PC-9 (cell line): Measurements from ENCODE around the gene BLOC1S6. TPM values are rescaled to one million over a fixed set of nuclear protein-coding genes. Genes with fewer than 3 reads are reported as not detected.

Source experiments
- BruUV-seq: library from RNA; stranded (reverse); fragments of 400-500 nt; replicated peaks from 2 replicates; lab custom pipeline; 2021; lab: Mats Ljungman, UMichigan
- CTCF ChIA-PET: fragments of 300-600 bp; sonication (Branson Sonifier 250); formaldehyde crosslinking; loops from one replicate; lab custom pipeline; 2022; ENCODE audit warnings: antibody characterized with exemption; lab: Charles Lee
- POLR2A ChIA-PET: fragments of 300-600 bp; sonication (Branson Sonifier 250); formaldehyde crosslinking; loops from one replicate; lab custom pipeline; 2022; ENCODE audit warnings: antibody characterized with exemption; ENCODE audit not compliant: unreplicated experiment; lab: Charles Lee
- DNase-seq, 2 experiments: peaks; one replicate each; pipeline versions ENCODE4 v3.0.0 to v3.0.0-alpha.2; 2015 to 2022; ENCODE audit warnings: mixed read lengths in 1 of 2
- H2AFZ ChIP-seq: fragments of 200-600 bp; sonication (generic); 2 replicates; pipeline ENCODE4 v1.8.1; 2017; ENCODE audit warnings: antibody characterized with exemption
- H3F3A ChIP-seq: fragments of 200-600 bp; sonication (generic); 2 replicates; pipeline ENCODE4 v1.8.1; 2017; ENCODE audit warnings: antibody characterized with exemption, mild to moderate bottlenecking, low read depth; ENCODE audit not compliant: insufficient read depth
- H3K27ac ChIP-seq: fragments of 200-600 bp; sonication (generic); 2 replicates; pipeline ENCODE4 v1.6.1; 2016; ENCODE audit warnings: mixed run types
- H3K27me3 ChIP-seq: fragments of 200-600 bp; sonication (generic); 2 replicates; pipeline ENCODE4 v1.6.1; 2016; ENCODE audit warnings: low read depth, mixed run types; ENCODE audit not compliant: insufficient read depth
- H3K36me3 ChIP-seq: fragments of 200-600 bp; sonication (generic); 2 replicates; pipeline ENCODE4 v1.6.1; 2016; ENCODE audit warnings: low read depth, mixed run types
- H3K4me1 ChIP-seq: fragments of 200-600 bp; sonication (generic); replicated peaks from 2 replicates; pipeline ENCODE4 v1.6.1; 2016; ENCODE audit warnings: mixed run types; ENCODE audit not compliant: insufficient read depth
- H3K4me2 ChIP-seq: fragments of 200-600 bp; sonication (generic); 2 replicates; pipeline ENCODE4 v1.6.1; 2017; ENCODE audit warnings: mixed run types
- H3K4me3 ChIP-seq: fragments of 200-600 bp; sonication (generic); 2 replicates; pipeline ENCODE4 v1.6.1; 2016; ENCODE audit warnings: mixed run types
- H3K79me2 ChIP-seq: fragments of 200-600 bp; sonication (generic); 2 replicates; pipeline ENCODE4 v1.6.1; 2017; ENCODE audit warnings: low read depth, mixed run types
- H3K9me2 ChIP-seq: fragments of 200-600 bp; sonication (generic); 2 replicates; pipeline ENCODE4 v1.8.1; 2017; ENCODE audit warnings: mild to moderate bottlenecking; ENCODE audit not compliant: insufficient read depth
- H3K9me3 ChIP-seq: fragments of 200-600 bp; sonication (generic); 2 replicates; pipeline ENCODE4 v1.8.1; 2016; ENCODE audit warnings: low read depth; ENCODE audit not compliant: insufficient read depth
- H4K20me1 ChIP-seq: fragments of 200-600 bp; sonication (generic); 2 replicates; pipeline ENCODE4 v1.8.1; 2017; ENCODE audit not compliant: insufficient read depth
- EZH2 ChIP-seq: fragments of 200-600 bp; sonication (generic); IDR thresholded peaks from 2 replicates; pipeline ENCODE4 v1.8.0; 2017; ENCODE audit warnings: antibody characterized with exemption, low read depth
- intact Hi-C: fragments of 100-400 bp; cut with micrococcal nuclease; formaldehyde crosslinking; loops from one replicate; pipeline ENCODE4 v1.10.0; 2022; ENCODE audit not compliant: unreplicated experiment
- total RNA-seq: library from RNA; stranded (reverse); gene quantifications from 2 replicates; pipeline ENCODE4 v1.2.3, GENCODE V29; 2021
- TF ChIP-seq, protein P1 (sequence below): fragments of 200-600 bp; sonication (generic); conservative IDR thresholded peaks from 2 replicates; pipeline ENCODE4 v1.6.1; 2017; ENCODE audit warnings: mixed run types, antibody characterized with exemption, mild to moderate bottlenecking, moderate library complexity

Gene BLOC1S6
- total RNA-seq, 1 experiment from 2014 or later, result 22.7 TPM

DNA sequence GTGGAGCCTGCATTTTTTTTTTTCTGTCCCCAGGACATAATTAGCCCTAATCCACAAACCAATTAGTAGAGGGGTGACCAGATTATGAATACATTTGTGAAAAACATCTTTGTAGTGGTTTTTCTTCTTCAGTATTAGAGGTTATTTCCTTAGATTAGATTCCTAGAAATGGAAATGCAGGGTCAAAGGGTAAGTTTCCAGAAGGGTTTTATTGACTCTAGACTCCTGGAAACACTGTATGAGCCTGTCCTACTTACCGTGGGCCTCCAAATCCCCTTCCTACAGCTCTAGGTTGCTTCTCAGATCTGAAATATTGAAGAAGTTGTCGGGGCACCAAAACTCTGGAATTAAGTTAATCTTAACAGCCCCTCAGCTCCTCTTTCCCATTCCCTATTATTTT, 70.1 kb downstream of the BLOC1S6 start:
- H3K4me2 ChIP-seq, result no peak overlapping the region
- H2AFZ ChIP-seq, result no peak overlapping the region
- no peaks in the 10 kb centered on the region for H3K9me2 ChIP-seq
- POLR2A ChIA-PET, result no interaction called here
- TF ChIP-seq, protein P1, sequence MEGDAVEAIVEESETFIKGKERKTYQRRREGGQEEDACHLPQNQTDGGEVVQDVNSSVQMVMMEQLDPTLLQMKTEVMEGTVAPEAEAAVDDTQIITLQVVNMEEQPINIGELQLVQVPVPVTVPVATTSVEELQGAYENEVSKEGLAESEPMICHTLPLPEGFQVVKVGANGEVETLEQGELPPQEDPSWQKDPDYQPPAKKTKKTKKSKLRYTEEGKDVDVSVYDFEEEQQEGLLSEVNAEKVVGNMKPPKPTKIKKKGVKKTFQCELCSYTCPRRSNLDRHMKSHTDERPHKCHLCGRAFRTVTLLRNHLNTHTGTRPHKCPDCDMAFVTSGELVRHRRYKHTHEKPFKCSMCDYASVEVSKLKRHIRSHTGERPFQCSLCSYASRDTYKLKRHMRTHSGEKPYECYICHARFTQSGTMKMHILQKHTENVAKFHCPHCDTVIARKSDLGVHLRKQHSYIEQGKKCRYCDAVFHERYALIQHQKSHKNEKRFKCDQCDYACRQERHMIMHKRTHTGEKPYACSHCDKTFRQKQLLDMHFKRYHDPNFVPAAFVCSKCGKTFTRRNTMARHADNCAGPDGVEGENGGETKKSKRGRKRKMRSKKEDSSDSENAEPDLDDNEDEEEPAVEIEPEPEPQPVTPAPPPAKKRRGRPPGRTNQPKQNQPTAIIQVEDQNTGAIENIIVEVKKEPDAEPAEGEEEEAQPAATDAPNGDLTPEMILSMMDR, result no peak
- no peak for TF ChIP-seq EZH2
- intact Hi-C loops, result no loop called here
- CTCF ChIA-PET, result no interaction called here
- H4K20me1 ChIP-seq, result no peaks in the 10 kb centered on the region
- no peaks in the 10 kb centered on the region for H3K36me3 ChIP-seq
- no peak overlapping the region for H3K4me3 ChIP-seq
- no peaks in the 10 kb centered on the region for H3F3A ChIP-seq
- no TSS peak for BruUV-seq
- no peak overlapping the region for H3K27ac ChIP-seq
- H3K79me2 ChIP-seq, result no peaks in the 10 kb centered on the region
- no peaks in the 10 kb centered on the region for H3K4me1 ChIP-seq
- no peak for DNase-seq
- no peaks in the 10 kb centered on the region for H3K9me3 ChIP-seq
- no peaks in the 10 kb centered on the region for H3K27me3 ChIP-seq

DNA sequence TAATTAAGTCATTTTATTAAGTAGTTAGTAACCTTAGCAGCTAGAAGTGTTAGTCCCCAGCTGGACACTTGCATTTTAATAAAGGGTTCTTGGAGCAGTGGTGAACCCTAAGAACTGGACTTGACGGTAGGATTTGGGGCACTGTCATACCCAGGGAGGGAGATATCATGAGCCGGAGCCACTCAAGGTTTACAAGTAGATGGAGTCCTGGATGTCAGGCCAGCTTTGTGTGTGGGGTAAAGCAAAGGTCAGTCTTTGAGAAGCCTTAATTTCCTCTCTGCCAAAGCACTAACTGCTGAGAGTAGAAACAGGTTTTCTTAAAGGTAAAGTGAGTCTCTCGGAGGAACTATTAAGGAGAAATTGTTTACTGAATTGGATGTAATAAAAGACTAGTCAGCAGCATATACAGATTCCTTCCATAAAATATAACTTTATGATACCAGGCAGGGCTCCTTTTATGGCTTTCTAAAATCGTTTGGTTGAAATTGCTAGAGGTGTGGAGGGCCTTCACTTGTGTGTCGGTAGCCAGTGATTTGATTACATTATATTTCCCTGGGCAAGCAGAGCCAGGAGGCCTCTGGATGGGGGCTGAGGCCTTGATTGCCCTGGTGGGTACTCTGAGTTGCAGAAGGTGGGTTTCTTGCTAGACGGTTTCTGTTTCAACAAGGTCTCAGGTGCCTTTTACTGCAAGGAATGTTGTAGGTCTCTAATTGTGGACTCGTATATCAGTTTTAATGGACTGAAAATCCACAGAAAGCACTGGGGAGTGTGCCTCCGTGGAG, 70.8 kb downstream of the BLOC1S6 start:
- POLR2A ChIA-PET, result no interaction called here
- H3K9me3 ChIP-seq, result no peaks in the 10 kb centered on the region
- no peak overlapping the region for H2AFZ ChIP-seq
- H3K79me2 ChIP-seq, result no peaks in the 10 kb centered on the region
- H3F3A ChIP-seq, result no peaks in the 10 kb centered on the region
- DNase-seq, result no peak
- H3K4me1 ChIP-seq, result no peaks in the 10 kb centered on the region
- intact Hi-C loops, result no loop called here
- no peak for TF ChIP-seq EZH2
- TF ChIP-seq, protein P1, result no peak
- H4K20me1 ChIP-seq, result no peaks in the 10 kb centered on the region
- no peak overlapping the region for H3K4me2 ChIP-seq
- no TSS peak for BruUV-seq
- no peaks in the 10 kb centered on the region for H3K27me3 ChIP-seq
- CTCF ChIA-PET, result no interaction called here
- no peaks in the 10 kb centered on the region for H3K36me3 ChIP-seq
- H3K27ac ChIP-seq, result no peak overlapping the region
- no peak overlapping the region for H3K4me3 ChIP-seq
- no peaks in the 10 kb centered on the region for H3K9me2 ChIP-seq

Other genes with a start within 250 kb of the BLOC1S6 start
- gene GATM, start 208.8 kb upstream of the BLOC1S6 start, total RNA-seq, result 9.8 and 10.0 TPM in 2 replicates
- gene SLC30A4, start 64.6 kb upstream of the BLOC1S6 start, total RNA-seq, result 2.7 and 3.0 TPM in 2 replicates
- 40.9 and 42.2 TPM in 2 replicates for gene SQOR, start 47.6 kb downstream of the BLOC1S6 start, total RNA-seq